Breast epithelium (tissue), 3 donors: ENCODE results near the gene KRT74.

Source experiments
- CTCF ChIP-seq, 3 donors: fragments of 450-650 bp; IDR thresholded peaks; one replicate each; pipeline ENCODE4 v1.5.1; 2016 to 2017; ENCODE audit warnings: antibody characterized with exemption in 3 of 3, mild to moderate bottlenecking in 3 of 3, moderate library complexity in 3 of 3
- POLR2A ChIP-seq: fragments of 450-650 bp; IDR thresholded peaks from one replicate; pipeline ENCODE4 v1.6.1; 2016; ENCODE audit warnings: antibody characterized with exemption, mild to moderate bottlenecking, moderate library complexity
- POLR2AphosphoS5 ChIP-seq, 3 donors: sonication (generic); formaldehyde crosslinking; IDR thresholded peaks; one replicate each; pipeline ENCODE4 v1.6.1; 2017; ENCODE audit warnings: antibody characterized with exemption in 3 of 3

GRCh38 chr12:52604859-52605258, 31.2 kb upstream of the KRT74 start:
- no peak for TF ChIP-seq CTCF (IDR thresholded peaks at IDR 0.05)
- TF ChIP-seq POLR2A = no peak
- TF ChIP-seq POLR2AphosphoS5 (IDR thresholded peaks at IDR 0.05) = no peak
